B cell (primary cell): Measurements from ENCODE around the gene PREP. TPM values are rescaled to one million over a fixed set of nuclear protein-coding genes. Genes with fewer than 3 reads are reported as not detected.
"Not testable (repeated sequence)": the region's sequence is repeated elsewhere in the genome, so short reads cannot be mapped to it uniquely, and the experiment has no call there.

Experiments
- ATAC-seq: fragments of 200-7000 bp; cut with Tn5 transposase; one replicate; pipeline ENCODE4 v1.10.0; 2021; ENCODE audit warnings: low read depth, mild to moderate bottlenecking, moderate number of reproducible peaks, moderate library complexity
- CTCF ChIA-PET: fragments of 350-600 bp; sonication (Branson Sonifier 250); formaldehyde crosslinking; loops from one replicate; lab custom pipeline; 2021; ENCODE audit warnings: antibody characterized with exemption, inconsistent platforms; lab: Charles Lee
- POLR2A ChIA-PET: fragments of 350-600 bp; sonication (Branson Sonifier 250); formaldehyde crosslinking; loops from one replicate; lab custom pipeline; 2021; ENCODE audit warnings: antibody characterized with exemption; lab: Charles Lee
- DNase-seq: peaks from one replicate; pipeline ENCODE4 v3.0.0; 2013
- H2AFZ ChIP-seq: 2 replicates; pipeline ENCODE4 v1.6.1; 2012; ENCODE audit warnings: mild to moderate bottlenecking, low read depth, low read length; ENCODE audit not compliant: insufficient read depth, poor library complexity, severe bottlenecking
- H3K27ac ChIP-seq, 2 donors: 1 replicate in 1 of 2; 2 replicates in 1 of 2; pipeline ENCODE4 v1.5.1; 2012 to 2013; ENCODE audit warnings: low read length in 2 of 2, mild to moderate bottlenecking in 2 of 2, moderate library complexity in 1 of 2
- H3K27me3 ChIP-seq, 4 experiments: fragments of 200-600 bp in 1 of 4; sonication (generic) in 1 of 4; replicated peaks in 1 of 4; 1 replicate in 2 of 4; 2 replicates in 2 of 4; pipeline versions ENCODE4 v1.6.1 to v1.7.0; 2013 to 2016; ENCODE audit warnings: low read length in 3 of 4, mild to moderate bottlenecking in 2 of 4, mixed read lengths in 1 of 4, moderate library complexity in 1 of 4; ENCODE audit not compliant: insufficient read depth in 4 of 4, control insufficient read depth in 3 of 4; ENCODE audit errors: control extremely low read depth in 1 of 4
- H3K36me3 ChIP-seq, 2 experiments: replicated peaks in 1 of 2; 1 replicate in 1 of 2; 2 replicates in 1 of 2; pipeline versions ENCODE4 v1.6.1 to v1.7.1; 2013; ENCODE audit warnings: low read length in 1 of 2; ENCODE audit not compliant: insufficient read depth in 2 of 2, control insufficient read depth in 1 of 2; ENCODE audit errors: control extremely low read depth in 1 of 2, extremely low read depth in 1 of 2
- H3K4me1 ChIP-seq, 2 donors: fragments of 200-600 bp in 1 of 2; sonication (generic) in 1 of 2; 1 replicate in 1 of 2; 2 replicates in 1 of 2; pipeline versions ENCODE4 v1.5.1 to v1.6.1; 2013 to 2017; ENCODE audit warnings: low read length in 2 of 2; ENCODE audit not compliant: control insufficient read depth in 2 of 2, insufficient read depth in 2 of 2
- H3K4me2 ChIP-seq: replicated peaks from 2 replicates; pipeline ENCODE3; 2012; ENCODE audit warnings: mild to moderate bottlenecking, low read depth, low read length; ENCODE audit not compliant: poor library complexity, severe bottlenecking
- H3K4me3 ChIP-seq, 5 experiments: fragments of 200-600 bp in 1 of 5; sonication (generic) in 1 of 5; 1 replicate in 3 of 5; 2 replicates in 2 of 5; pipeline versions ENCODE4 v1.5.1 to v1.7.0; 2011 to 2016; ENCODE audit warnings: low read length in 4 of 5, mild to moderate bottlenecking in 4 of 5, low read depth in 2 of 5, control low read depth in 1 of 5, moderate library complexity in 1 of 5; ENCODE audit not compliant: insufficient read depth in 1 of 5; ENCODE audit errors: control extremely low read depth in 1 of 5, extremely low read depth in 1 of 5
- H3K79me2 ChIP-seq: fragments of 200-600 bp; sonication (generic); one replicate; pipeline ENCODE4 v1.6.0; 2016; ENCODE audit warnings: low read length; ENCODE audit not compliant: control insufficient read depth, insufficient read depth
- H3K9ac ChIP-seq: fragments of 200-600 bp; sonication (generic); 2 replicates; pipeline ENCODE4 v1.6.1; 2017; ENCODE audit warnings: mild to moderate bottlenecking, low read length, moderate library complexity
- H3K9me3 ChIP-seq, 3 donors: one replicate each; pipeline versions ENCODE4 v1.6.1 to v1.7.1; 2013; ENCODE audit warnings: low read length in 2 of 3; ENCODE audit not compliant: control insufficient read depth in 2 of 3, insufficient read depth in 1 of 3; ENCODE audit errors: control extremely low read depth in 1 of 3
- H4K20me1 ChIP-seq: 2 replicates; pipeline ENCODE4 v1.6.0; 2012; ENCODE audit warnings: mild to moderate bottlenecking, low read length; ENCODE audit not compliant: insufficient read depth, control insufficient read depth, poor library complexity, severe bottlenecking
- H3K27ac Mint-ChIP-seq: one replicate; pipeline ENCODE4 v1.8.0; 2021; ENCODE audit warnings: mixed read lengths
- H3K27me3 Mint-ChIP-seq: one replicate; pipeline ENCODE4 v1.8.0; 2021; ENCODE audit warnings: mixed read lengths
- H3K4me1 Mint-ChIP-seq: one replicate; pipeline ENCODE4 v1.8.0; 2021; ENCODE audit warnings: mixed read lengths
- H3K4me3 Mint-ChIP-seq: one replicate; pipeline ENCODE4 v1.8.0; 2021; ENCODE audit warnings: mixed read lengths
- H3K9me3 Mint-ChIP-seq: one replicate; pipeline ENCODE4 v1.8.0; 2022; ENCODE audit warnings: mixed read lengths; ENCODE audit not compliant: insufficient read depth
- EZH2 ChIP-seq: IDR thresholded peaks from 2 replicates; pipeline ENCODE4 v1.6.1; 2012; ENCODE audit warnings: borderline replicate concordance, low read depth, mild to moderate bottlenecking, moderate library complexity, low read length; ENCODE audit not compliant: insufficient read depth, poor library complexity, severe bottlenecking
- WGBS: methylation state at CpG from one replicate; pipeline ENCODE4 v1.1.5; 2013; ENCODE audit warnings: missing lambda C conversion rate; ENCODE audit not compliant: insufficient coverage; 5-methylcytosine and 5-hydroxymethylcytosine counted together
- intact Hi-C: fragments of 100-400 bp; cut with micrococcal nuclease; formaldehyde crosslinking; loops from one replicate; pipeline ENCODE4 v1.10.0; 2022
- polyA plus RNA-seq: library from polyadenylated mRNA; depleted of rRNA; stranded (reverse); fragments of >200 nt; gene quantifications from 2 replicates; pipeline ENCODE4 v1.2.3, GENCODE V29; 2012
- total RNA-seq, 2 donors: library from RNA; stranded (reverse); fragments of 120-200 nt in 1 of 2; gene quantifications; 1 replicate in 1 of 2; 2 replicates in 1 of 2; pipeline versions ENCODE4 v1.2.3 to v1.2.4, GENCODE V29; 2013 to 2022
- TF ChIP-seq, protein P1 (sequence below): fragments of 200-600 bp; IDR thresholded peaks from one replicate; pipeline ENCODE4 v1.8.0; 2022; ENCODE audit warnings: antibody characterized with exemption, mild to moderate bottlenecking

The PREP gene
- total and polyA plus RNA-seq, 2 donors (not counting 1 experiment from before 2014, with no cell fraction given), result 12.2 to 27.0 TPM

DNA sequence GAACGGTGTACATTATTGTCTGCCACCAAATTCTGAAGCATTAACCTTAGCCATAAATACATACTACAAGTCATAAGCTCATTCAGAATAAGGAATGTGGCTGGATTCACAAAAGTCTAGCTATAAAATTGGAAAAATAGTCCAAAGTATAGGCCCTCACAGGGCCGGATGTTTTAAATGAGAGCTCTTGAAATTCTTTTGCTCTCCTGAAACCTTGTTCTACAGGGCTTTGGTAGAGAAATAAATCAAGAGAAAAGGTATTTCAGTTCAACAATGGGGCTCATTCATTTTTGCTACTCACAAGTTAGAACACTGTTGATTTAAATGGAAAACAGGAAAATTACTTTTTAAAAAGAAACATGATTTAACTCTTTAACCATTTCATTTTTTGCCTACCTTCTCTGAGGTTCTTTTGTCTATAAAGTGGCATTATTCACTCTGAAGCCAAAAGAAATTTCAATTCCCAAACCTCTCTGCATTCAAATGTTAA is 58.0 kb downstream of the PREP start:
- 100% methylated on average over 1 of the region's 2 CpGs for WGBS
- CTCF ChIA-PET, result no interaction called here
- intact Hi-C loops, result no loop called here

DNA sequence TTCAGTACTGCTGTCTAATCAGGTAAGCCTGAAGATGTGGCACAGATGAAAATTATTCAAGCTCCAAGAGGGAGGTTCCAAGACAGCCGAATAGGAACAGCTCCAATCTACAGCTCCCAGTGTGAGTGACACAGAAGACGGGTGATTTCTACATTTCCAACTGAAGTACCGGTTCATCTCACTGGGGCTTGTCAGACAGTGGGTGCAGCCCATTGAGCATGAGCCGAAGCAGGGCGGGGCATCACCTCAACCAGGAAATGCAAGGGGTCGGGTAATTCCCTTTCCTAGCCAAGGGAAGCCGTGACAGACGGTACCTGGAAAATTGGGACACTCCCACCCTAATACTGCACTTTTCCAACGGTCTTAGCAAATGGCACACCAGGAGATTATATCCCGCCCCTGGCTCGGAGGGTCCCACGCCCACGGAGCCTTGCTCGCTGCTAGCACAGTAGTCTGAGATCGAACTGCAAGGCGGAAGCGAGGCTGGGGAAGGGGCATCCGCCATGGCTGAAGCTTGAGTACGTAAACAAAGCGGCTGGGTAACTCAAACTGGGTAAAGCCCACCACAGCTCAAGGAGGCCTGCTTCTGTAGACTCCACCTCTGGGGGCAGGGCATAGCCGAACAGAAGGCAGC is 64.4 kb downstream of the PREP start:
- H2AFZ ChIP-seq, H3K79me2 ChIP-seq, CTCF ChIA-PET, POLR2A ChIA-PET, H3K4me3 Mint-ChIP-seq, H3K9ac ChIP-seq, H3K27ac Mint-ChIP-seq, DNase-seq, H3K9me3 ChIP-seq, ATAC-seq, H3K9me3 Mint-ChIP-seq, intact Hi-C loops, H3K27ac ChIP-seq, H3K4me1 Mint-ChIP-seq, H3K4me2 ChIP-seq, H3K4me3 ChIP-seq, H3K27me3 Mint-ChIP-seq, H4K20me1 ChIP-seq, H3K4me1 ChIP-seq, H3K27me3 ChIP-seq: not testable (repeated sequence)
- 99% methylated on average over 21 of the region's 21 CpGs for WGBS
- H3K36me3 ChIP-seq, result peaks cover 2 to 13% of the 10 kb centered on the region in 2 experiments

More for the DNA sequence above, 58.0 kb downstream of the PREP start:
- DNase-seq (no peak), ATAC-seq (no peak)
- no peaks in the 10 kb centered on the region for H3K9me3 Mint-ChIP-seq
- Histone ChIP-seq H3K4me2 (no peak overlapping the region), H3K9me3 (peaks cover 0 to 2% (median 0%) of the 10 kb centered on the region in 3 donors), H3K4me1 (no peaks in the 10 kb centered on the region), H4K20me1 (no peaks in the 10 kb centered on the region), H3K27me3 (no peaks in the 10 kb centered on the region), H3K36me3 (peaks cover 1 to 18% of the 10 kb centered on the region in 2 experiments), H3K79me2 (no peaks in the 10 kb centered on the region), H3K9ac (no peak overlapping the region), H2AFZ (no peak overlapping the region), H3K4me3 (no peak overlapping the region), H3K27ac (no peak overlapping the region)
- no peak overlapping the region for H3K27ac Mint-ChIP-seq
- H3K4me1 Mint-ChIP-seq, result no peaks in the 10 kb centered on the region
- H3K27me3 Mint-ChIP-seq, result no peaks in the 10 kb centered on the region
- POLR2A ChIA-PET, result no interaction called here
- no peak overlapping the region for H3K4me3 Mint-ChIP-seq
- TF ChIP-seq, protein P1, sequence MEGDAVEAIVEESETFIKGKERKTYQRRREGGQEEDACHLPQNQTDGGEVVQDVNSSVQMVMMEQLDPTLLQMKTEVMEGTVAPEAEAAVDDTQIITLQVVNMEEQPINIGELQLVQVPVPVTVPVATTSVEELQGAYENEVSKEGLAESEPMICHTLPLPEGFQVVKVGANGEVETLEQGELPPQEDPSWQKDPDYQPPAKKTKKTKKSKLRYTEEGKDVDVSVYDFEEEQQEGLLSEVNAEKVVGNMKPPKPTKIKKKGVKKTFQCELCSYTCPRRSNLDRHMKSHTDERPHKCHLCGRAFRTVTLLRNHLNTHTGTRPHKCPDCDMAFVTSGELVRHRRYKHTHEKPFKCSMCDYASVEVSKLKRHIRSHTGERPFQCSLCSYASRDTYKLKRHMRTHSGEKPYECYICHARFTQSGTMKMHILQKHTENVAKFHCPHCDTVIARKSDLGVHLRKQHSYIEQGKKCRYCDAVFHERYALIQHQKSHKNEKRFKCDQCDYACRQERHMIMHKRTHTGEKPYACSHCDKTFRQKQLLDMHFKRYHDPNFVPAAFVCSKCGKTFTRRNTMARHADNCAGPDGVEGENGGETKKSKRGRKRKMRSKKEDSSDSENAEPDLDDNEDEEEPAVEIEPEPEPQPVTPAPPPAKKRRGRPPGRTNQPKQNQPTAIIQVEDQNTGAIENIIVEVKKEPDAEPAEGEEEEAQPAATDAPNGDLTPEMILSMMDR, result no peak
- no peak for TF ChIP-seq EZH2
